Neural progenitor cell (in vitro differentiated cells): ENCODE results near the gene PPP2R2D. TPM values are rescaled to one million over a fixed set of nuclear protein-coding genes. Genes with fewer than 3 reads are reported as not detected.

Source experiments
- DNase-seq: peaks from one replicate; pipeline ENCODE4 v3.0.0-alpha.2; 2016; ENCODE audit warnings: low spot score
- H2AFZ ChIP-seq: fragments of 200-600 bp; sonication (generic); replicated peaks from 2 replicates; pipeline ENCODE4 v1.6.1; 2016; ENCODE audit warnings: antibody characterized with exemption
- H3F3A ChIP-seq: fragments of 200-600 bp; sonication (generic); 2 replicates; pipeline ENCODE4 v1.6.1; 2016; ENCODE audit warnings: antibody characterized with exemption, low read depth
- H3K27ac ChIP-seq: fragments of 200-600 bp; sonication (generic); 2 replicates; pipeline ENCODE4 v1.5.1; 2016; ENCODE audit warnings: mild to moderate bottlenecking
- H3K27me3 ChIP-seq: fragments of 200-600 bp; sonication (generic); 2 replicates; pipeline ENCODE4 v1.6.1; 2016; ENCODE audit warnings: mild to moderate bottlenecking, moderate library complexity
- H3K36me3 ChIP-seq: fragments of 200-600 bp; sonication (generic); 2 replicates; pipeline ENCODE4 v1.5.1; 2016
- H3K4me1 ChIP-seq: fragments of 200-600 bp; sonication (generic); 2 replicates; pipeline ENCODE4 v1.6.1; 2016; ENCODE audit warnings: mixed run types
- H3K4me2 ChIP-seq: fragments of 200-600 bp; sonication (generic); 2 replicates; pipeline ENCODE4 v1.6.1; 2016
- H3K4me3 ChIP-seq: fragments of 200-600 bp; sonication (generic); 2 replicates; pipeline ENCODE4 v1.5.1; 2016
- H3K79me2 ChIP-seq: fragments of 200-600 bp; sonication (generic); 2 replicates; pipeline ENCODE4 v1.6.1; 2016; ENCODE audit warnings: low read depth
- H3K9ac ChIP-seq: fragments of 200-600 bp; sonication (generic); 2 replicates; pipeline ENCODE4 v1.6.1; 2016
- H3K9me3 ChIP-seq: fragments of 200-600 bp; sonication (generic); 2 replicates; pipeline ENCODE4 v1.5.1; 2016; ENCODE audit warnings: low read depth
- H4K20me1 ChIP-seq: fragments of 200-600 bp; sonication (generic); 2 replicates; pipeline ENCODE4 v1.6.1; 2016; ENCODE audit warnings: low read depth
- H3K27ac Mint-ChIP-seq: 3 replicates; pipeline ENCODE4 v1.8.0; 2021; ENCODE audit warnings: mixed read lengths
- H3K27me3 Mint-ChIP-seq: 2 replicates; pipeline ENCODE4 v1.8.0; 2022; ENCODE audit warnings: low read depth, mild to moderate bottlenecking, inconsistent platforms, moderate library complexity, mixed read lengths; ENCODE audit not compliant: insufficient read depth
- H3K36me3 Mint-ChIP-seq: 3 replicates; pipeline ENCODE4 v1.8.0; 2021; ENCODE audit warnings: mixed read lengths
- H3K4me1 Mint-ChIP-seq: 3 replicates; pipeline ENCODE4 v1.8.0; 2021; ENCODE audit warnings: mixed read lengths
- H3K4me3 Mint-ChIP-seq: 3 replicates; pipeline ENCODE4 v1.8.0; 2021; ENCODE audit warnings: mild to moderate bottlenecking, moderate library complexity, mixed read lengths
- H3K9me3 Mint-ChIP-seq: 3 replicates; pipeline ENCODE4 v1.8.0; 2020; ENCODE audit warnings: mixed read lengths
- EZH2 ChIP-seq: fragments of 200-600 bp; sonication (generic); IDR thresholded peaks from 2 replicates; pipeline ENCODE4 v1.6.1; 2017; ENCODE audit warnings: antibody characterized with exemption, mild to moderate bottlenecking, moderate library complexity
- EZH2phosphoT487 ChIP-seq: fragments of 200-600 bp; sonication (generic); IDR thresholded peaks from 2 replicates; pipeline ENCODE4 v1.6.1; 2017; ENCODE audit warnings: antibody characterized with exemption
- total RNA-seq: library from RNA; depleted of rRNA; stranded (reverse); fragments of >200 nt; gene quantifications from 2 replicates; pipeline ENCODE4 v1.2.3, GENCODE V29; 2015; ENCODE audit warnings: low replicate concordance
- TF ChIP-seq, protein P1 (sequence below): fragments of 200-600 bp; sonication (generic); IDR thresholded peaks from 2 replicates; pipeline ENCODE4 v1.5.1; 2017; ENCODE audit warnings: antibody characterized with exemption, mild to moderate bottlenecking

The PPP2R2D gene
- total RNA-seq, 1 donor from 2014 or later, result 28.1 TPM

- H3K36me3 Mint-ChIP-seq, result no peaks in the 10 kb centered on the region
Observed at GRCh38 chr10:131852823-131853609, 47.8 kb upstream of the PPP2R2D start.

DNA sequence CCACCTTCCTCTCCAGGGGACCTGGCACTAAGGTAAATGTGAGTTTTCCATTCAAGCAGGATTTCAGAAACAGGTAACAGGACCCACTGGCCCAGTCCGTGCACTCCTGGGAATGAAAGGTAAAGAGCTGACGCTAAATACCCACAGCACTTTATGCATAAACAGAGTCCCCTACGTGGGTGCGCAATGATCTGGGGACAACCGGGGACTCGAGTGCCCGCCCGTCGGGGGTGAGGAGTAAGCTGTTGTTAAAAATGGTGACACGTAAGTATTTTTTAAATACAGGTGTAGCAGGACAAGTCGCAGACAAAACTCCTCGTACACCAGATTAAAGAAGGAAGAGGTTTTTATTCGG lies 47.2 kb upstream of the PPP2R2D start:
- no peak for DNase-seq
- H2AFZ ChIP-seq, result no peak overlapping the region
- Mint-ChIP-seq H3K9me3 (peaks cover 4% of the 10 kb centered on the region), H3K4me3 (no peak overlapping the region), H3K27me3 (peaks cover 6% of the 10 kb centered on the region), H3K4me1 (no peaks in the 10 kb centered on the region), H3K36me3 (no peaks in the 10 kb centered on the region), H3K27ac (no peak overlapping the region)
- no peak overlapping the region for H3K9ac ChIP-seq
- no peaks in the 10 kb centered on the region for H3K9me3 ChIP-seq
- no peaks in the 10 kb centered on the region for H4K20me1 ChIP-seq
- TF ChIP-seq EZH2phosphoT487 (no peak), EZH2 (no peak)
- TF ChIP-seq, protein P1, sequence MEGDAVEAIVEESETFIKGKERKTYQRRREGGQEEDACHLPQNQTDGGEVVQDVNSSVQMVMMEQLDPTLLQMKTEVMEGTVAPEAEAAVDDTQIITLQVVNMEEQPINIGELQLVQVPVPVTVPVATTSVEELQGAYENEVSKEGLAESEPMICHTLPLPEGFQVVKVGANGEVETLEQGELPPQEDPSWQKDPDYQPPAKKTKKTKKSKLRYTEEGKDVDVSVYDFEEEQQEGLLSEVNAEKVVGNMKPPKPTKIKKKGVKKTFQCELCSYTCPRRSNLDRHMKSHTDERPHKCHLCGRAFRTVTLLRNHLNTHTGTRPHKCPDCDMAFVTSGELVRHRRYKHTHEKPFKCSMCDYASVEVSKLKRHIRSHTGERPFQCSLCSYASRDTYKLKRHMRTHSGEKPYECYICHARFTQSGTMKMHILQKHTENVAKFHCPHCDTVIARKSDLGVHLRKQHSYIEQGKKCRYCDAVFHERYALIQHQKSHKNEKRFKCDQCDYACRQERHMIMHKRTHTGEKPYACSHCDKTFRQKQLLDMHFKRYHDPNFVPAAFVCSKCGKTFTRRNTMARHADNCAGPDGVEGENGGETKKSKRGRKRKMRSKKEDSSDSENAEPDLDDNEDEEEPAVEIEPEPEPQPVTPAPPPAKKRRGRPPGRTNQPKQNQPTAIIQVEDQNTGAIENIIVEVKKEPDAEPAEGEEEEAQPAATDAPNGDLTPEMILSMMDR, result no peak
- no peaks in the 10 kb centered on the region for H3F3A ChIP-seq
- H3K27me3 ChIP-seq, result no peaks in the 10 kb centered on the region
- no peak overlapping the region for H3K4me2 ChIP-seq
- H3K79me2 ChIP-seq, result no peaks in the 10 kb centered on the region
- H3K4me3 ChIP-seq, result no peak overlapping the region
- H3K36me3 ChIP-seq, result no peaks in the 10 kb centered on the region
- H3K4me1 ChIP-seq, result no peaks in the 10 kb centered on the region
- H3K27ac ChIP-seq, result no peak overlapping the region

More at GRCh38 chr10:131852823-131853609, 47.8 kb upstream of the PPP2R2D start:
- TF ChIP-seq EZH2phosphoT487 (no peak), EZH2 (no peak)
- TF ChIP-seq, protein P1, result no peak
- Histone ChIP-seq H3K4me2 (no peak overlapping the region), H3K9ac (no peak overlapping the region), H3K27me3 (no peaks in the 10 kb centered on the region), H3K79me2 (no peaks in the 10 kb centered on the region), H4K20me1 (no peaks in the 10 kb centered on the region), H3K27ac (no peak overlapping the region), H3K4me1 (no peaks in the 10 kb centered on the region), H3K9me3 (no peaks in the 10 kb centered on the region), H3K36me3 (no peaks in the 10 kb centered on the region), H2AFZ (no peak overlapping the region), H3K4me3 (no peak overlapping the region), H3F3A (no peaks in the 10 kb centered on the region)
- no peak for DNase-seq
- Mint-ChIP-seq H3K9me3 (peaks cover 4% of the 10 kb centered on the region), H3K27me3 (peaks cover 6% of the 10 kb centered on the region), H3K4me1 (no peaks in the 10 kb centered on the region), H3K4me3 (no peak overlapping the region), H3K27ac (no peak overlapping the region)

GRCh38 chr10:131854579-131855335 lies 46.1 kb upstream of the PPP2R2D start:
- Histone ChIP-seq H3K4me1 (no peaks in the 10 kb centered on the region), H3K4me2 (no peak overlapping the region), H3K9ac (no peak overlapping the region), H3K4me3 (no peak overlapping the region), H3K79me2 (no peaks in the 10 kb centered on the region), H3K9me3 (no peaks in the 10 kb centered on the region), H3F3A (no peaks in the 10 kb centered on the region), H2AFZ (no peak overlapping the region), H4K20me1 (no peaks in the 10 kb centered on the region), H3K27me3 (no peaks in the 10 kb centered on the region), H3K36me3 (no peaks in the 10 kb centered on the region), H3K27ac (no peak overlapping the region)
- no peaks in the 10 kb centered on the region for H3K36me3 Mint-ChIP-seq
- no peak overlapping the region for H3K4me3 Mint-ChIP-seq
- peaks cover 4% of the 10 kb centered on the region for H3K9me3 Mint-ChIP-seq
- TF ChIP-seq EZH2 (no peak), EZH2phosphoT487 (no peak)
- TF ChIP-seq, protein P1, result no peak
- H3K27ac Mint-ChIP-seq, result no peak overlapping the region
- no peaks in the 10 kb centered on the region for H3K4me1 Mint-ChIP-seq
- no peak for DNase-seq
- peaks cover 6% of the 10 kb centered on the region for H3K27me3 Mint-ChIP-seq
